ENCODE results near the gene STX19.

- TF ChIP-seq ZBTB8A (tag by site-specific recombination; IDR thresholded peaks at IDR 0.05) (no peak), YY1 (tag by site-specific recombination; IDR thresholded peaks at IDR 0.05) (no peak), REPIN1 (tag by site-specific recombination; IDR thresholded peaks at IDR 0.05; ENCODE audit: low read depth) (no peak), CTCF (tag by site-specific recombination; IDR thresholded peaks at IDR 0.05) (no peak), GLIS1 (tag by site-specific recombination; IDR thresholded peaks at IDR 0.05) (no peak), TCF7L2 (IDR thresholded peaks at IDR 0.05; ENCODE audit: borderline replicate concordance, low read depth, low read length) (no peak)
Measured at GRCh38 chr3:94019659-94020058, 8.7 kb downstream of the STX19 start.
